Liver (tissue), 3 donors: Measurements from ENCODE around the gene ENO4.

Experiments
- ATF3 ChIP-seq: IDR thresholded peaks from 2 replicates; pipeline ENCODE4 v1.6.1; 2016; ENCODE audit warnings: antibody characterized with exemption
- CTCF ChIP-seq: fragments of 150-350 bp; IDR thresholded peaks from 2 replicates; pipeline ENCODE4 v1.5.1; 2017; ENCODE audit warnings: improper control_type of control experiment, low read depth, low read length; ENCODE audit not compliant: missing input control
- EGR1 ChIP-seq, 2 donors: IDR thresholded peaks; 2 replicates each; pipeline ENCODE4 v1.6.1; 2016 to 2018; ENCODE audit warnings: antibody characterized with exemption in 2 of 2, low read depth in 2 of 2
- GABPA ChIP-seq, 2 donors: IDR thresholded peaks in 1 of 2; conservative IDR thresholded peaks in 1 of 2; 2 replicates each; pipeline ENCODE4 v1.6.1; 2016; ENCODE audit warnings: antibody characterized with exemption in 2 of 2, mild to moderate bottlenecking in 1 of 2, moderate library complexity in 1 of 2
- HNF4A ChIP-seq, 2 donors: conservative IDR thresholded peaks; 2 replicates each; pipeline ENCODE4 v1.6.1; 2016; ENCODE audit warnings: antibody characterized with exemption in 2 of 2, mild to moderate bottlenecking in 2 of 2
- HNF4G ChIP-seq: IDR thresholded peaks from 2 replicates; pipeline ENCODE4 v1.6.1; 2016; ENCODE audit warnings: antibody characterized with exemption
- JUND ChIP-seq, 2 donors: IDR thresholded peaks; 2 replicates each; pipeline ENCODE4 v1.6.1; 2016; ENCODE audit warnings: antibody characterized with exemption in 2 of 2
- MAX ChIP-seq: IDR thresholded peaks from 2 replicates; pipeline ENCODE4 v1.6.1; 2016; ENCODE audit warnings: antibody characterized with exemption
- NR2F2 ChIP-seq: IDR thresholded peaks from 2 replicates; pipeline ENCODE4 v1.6.1; 2016; ENCODE audit warnings: antibody characterized with exemption
- RAD21 ChIP-seq, 2 donors: IDR thresholded peaks; 2 replicates each; pipeline ENCODE4 v1.6.1; 2016; ENCODE audit warnings: antibody characterized with exemption in 2 of 2, mild to moderate bottlenecking in 2 of 2
- REST ChIP-seq: IDR thresholded peaks from 2 replicates; pipeline ENCODE4 v1.6.1; 2016; ENCODE audit warnings: antibody characterized with exemption, mild to moderate bottlenecking
- SP1 ChIP-seq: IDR thresholded peaks from 2 replicates; pipeline ENCODE4 v1.6.1; 2018; ENCODE audit warnings: antibody characterized with exemption, mild to moderate bottlenecking
- YY1 ChIP-seq: IDR thresholded peaks from 2 replicates; pipeline ENCODE4 v1.6.1; 2016; ENCODE audit warnings: antibody characterized with exemption, mild to moderate bottlenecking
- ZBTB33 ChIP-seq: IDR thresholded peaks from 2 replicates; pipeline ENCODE4 v1.6.1; 2016; ENCODE audit warnings: antibody characterized with exemption
- donor health status: healthy.
- donor health status: healthy.

GRCh38 chr10:116892907-116893685 is 43.8 kb downstream of the ENO4 start:
- TF ChIP-seq CTCF: no peak
- TF ChIP-seq YY1: no peak
- no peak for TF ChIP-seq ZBTB33
- no peak for TF ChIP-seq NR2F2
- no peak for TF ChIP-seq REST
- TF ChIP-seq SP1: no peak
- no peak for TF ChIP-seq MAX
- TF ChIP-seq HNF4A (conservative IDR thresholded peaks at IDR 0.05): no peak
- no peak for TF ChIP-seq ATF3
- no peak for TF ChIP-seq JUND (IDR thresholded peaks at IDR 0.05)
- no peak for TF ChIP-seq EGR1 (IDR thresholded peaks at IDR 0.05; ENCODE audit: low read depth in 2 of 2)
- no peak for TF ChIP-seq GABPA (IDR thresholded peaks at IDR 0.05 in 1 of 2, conservative IDR thresholded peaks at IDR 0.05 in 1 of 2)
- TF ChIP-seq RAD21 (IDR thresholded peaks at IDR 0.05): no peak
- TF ChIP-seq HNF4G: no peak
